HT1080 (cell line): ENCODE data around the gene COL4A2. TPM values are rescaled to one million over a fixed set of nuclear protein-coding genes. Genes with fewer than 3 reads are reported as not detected.

Experiments
- DNase-seq: peaks from one replicate; pipeline ENCODE4 v3.0.0-alpha.2; 2015; ENCODE audit warnings: low read depth
- total RNA-seq: library from RNA; depleted of rRNA; stranded (reverse); fragments of >200 nt; shearing (Covaris generic); gene quantifications from 2 replicates; pipeline ENCODE4 v1.2.3, GENCODE V29; 2014

COL4A2 gene
- total RNA-seq, 1 experiment from 2014 or later: 219 TPM

GRCh38 chr13:110353339-110353977 is 46.4 kb downstream of the COL4A2 start:
- DNase-seq: no peak

GRCh38 chr13:110354123-110354627 is 47.1 kb downstream of the COL4A2 start:
- no peak for DNase-seq

- no peak for DNase-seq
Measured at GRCh38 chr13:110354715-110355473, 47.8 kb downstream of the COL4A2 start.

GRCh38 chr13:110356362-110356761 is 49.3 kb downstream of the COL4A2 start:
- DNase-seq: no peak

- no peak for DNase-seq
Measured at GRCh38 chr13:110358381-110358780, 51.3 kb downstream of the COL4A2 start.

DNA sequence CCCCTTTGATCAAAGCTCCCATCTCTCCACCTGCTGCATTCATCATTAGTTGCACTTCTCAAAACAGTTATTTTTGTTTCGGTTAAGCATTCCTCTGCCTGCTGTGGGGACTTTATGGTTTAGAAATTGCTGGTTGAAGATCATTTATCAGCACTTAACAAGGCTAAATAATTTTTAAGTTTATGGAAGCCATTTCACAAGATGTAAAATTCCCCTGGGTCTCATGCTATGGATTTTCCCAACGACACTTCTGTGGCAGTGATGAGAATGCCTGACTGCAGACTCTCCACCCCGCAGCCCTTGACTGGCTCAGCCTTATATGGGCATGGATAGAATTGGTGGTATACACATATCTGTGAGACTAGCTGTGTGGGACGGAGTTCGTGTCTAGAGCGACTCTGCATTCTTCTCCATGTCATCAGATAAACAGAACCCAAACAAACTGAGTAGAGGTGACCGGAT is 52.8 kb downstream of the COL4A2 start:
- no peak for DNase-seq

GRCh38 chr13:110360598-110360997 is 53.5 kb downstream of the COL4A2 start:
- DNase-seq: no peak

DNA sequence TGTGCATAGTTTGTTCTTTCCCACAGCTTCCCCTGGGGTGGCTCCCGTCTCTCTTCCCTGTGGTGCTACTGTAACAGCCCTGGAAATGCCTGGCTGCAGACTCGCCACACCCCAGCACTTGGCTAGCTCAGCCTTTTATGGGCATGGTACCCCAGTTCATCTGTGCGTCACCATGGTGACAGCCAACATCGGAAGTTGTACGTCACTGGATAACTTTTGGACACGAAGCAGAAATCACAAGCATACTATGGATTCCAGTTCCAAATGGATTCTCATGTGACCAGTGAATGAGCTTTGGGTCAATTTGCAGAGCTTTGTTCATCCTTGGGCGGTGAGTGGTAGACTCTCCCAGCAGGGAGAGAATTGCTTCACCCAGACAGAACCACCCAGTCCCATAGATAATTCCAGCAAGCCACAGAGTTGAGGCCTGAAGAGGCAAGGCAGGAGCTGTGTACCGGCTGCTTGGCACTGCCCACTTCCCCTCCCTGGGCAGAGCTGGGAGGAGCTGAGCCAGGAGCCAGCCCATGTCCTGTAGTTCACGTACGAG is 54.4 kb downstream of the COL4A2 start:
- DNase-seq: no peak

GRCh38 chr13:110363010-110363409 is 55.9 kb downstream of the COL4A2 start:
- no peak for DNase-seq

DNA sequence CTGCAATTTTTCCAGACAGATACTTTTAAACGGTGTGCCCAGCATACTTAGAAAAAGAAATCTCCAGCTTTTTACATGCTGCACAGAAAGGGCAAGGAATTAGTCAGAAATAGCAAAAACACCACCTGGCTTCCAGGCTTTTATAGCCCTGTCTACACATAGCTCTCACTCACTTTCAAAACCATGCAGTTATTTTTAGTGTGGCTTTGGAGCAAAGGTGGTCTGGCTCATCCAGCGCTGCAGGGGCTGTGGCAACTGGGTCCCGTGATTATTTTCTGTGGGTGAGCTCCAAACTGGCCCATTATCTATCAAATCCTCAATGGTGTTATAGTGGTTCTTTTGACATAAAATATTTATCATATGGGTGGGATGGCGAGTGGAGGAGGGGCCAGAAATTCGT is 57.0 kb downstream of the COL4A2 start:
- no peak for DNase-seq

- DNase-seq: no peak
Measured at GRCh38 chr13:110365876-110366275, 58.8 kb downstream of the COL4A2 start.

DNA sequence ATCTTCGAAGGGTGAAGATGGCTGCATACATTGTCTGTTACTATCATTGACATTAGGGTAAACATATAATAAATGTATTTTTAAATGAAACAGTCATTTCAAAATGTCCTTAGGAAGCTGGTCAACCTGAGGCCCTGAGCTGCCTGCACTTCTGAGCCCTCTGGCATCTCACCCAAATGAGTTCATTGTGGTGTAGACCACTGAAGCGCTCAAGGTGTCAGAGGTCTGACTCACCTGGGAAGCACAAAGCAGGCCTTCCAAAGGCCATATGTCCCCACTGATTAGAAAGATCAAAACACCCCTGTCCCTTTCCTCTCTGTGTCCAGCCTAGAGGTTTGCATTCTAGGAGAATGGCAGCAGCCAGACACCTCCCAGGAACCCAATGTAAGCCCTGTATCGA is 59.6 kb downstream of the COL4A2 start:
- DNase-seq: no peak

DNA sequence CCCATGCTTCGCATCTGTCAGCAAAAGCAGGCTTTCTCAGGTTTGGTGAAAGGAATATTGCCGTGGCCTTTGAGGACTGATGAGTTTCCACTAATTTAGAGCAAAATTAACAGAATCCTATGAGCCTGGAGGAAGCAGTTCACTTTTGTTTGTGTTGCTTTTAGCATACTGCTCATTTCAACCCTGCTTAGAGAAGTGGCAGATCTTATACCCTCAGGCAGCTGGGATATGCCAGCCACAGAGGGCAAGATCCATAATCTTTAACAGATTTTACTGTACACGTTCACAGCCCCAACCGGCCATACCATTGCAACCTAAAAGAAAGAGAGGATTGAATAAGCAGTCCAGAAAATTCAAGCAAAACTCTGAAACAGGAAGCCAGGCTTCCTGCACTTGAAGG is 60.5 kb downstream of the COL4A2 start:
- no peak for DNase-seq

GRCh38 chr13:110368408-110368807 is 61.3 kb downstream of the COL4A2 start:
- no peak for DNase-seq

DNA sequence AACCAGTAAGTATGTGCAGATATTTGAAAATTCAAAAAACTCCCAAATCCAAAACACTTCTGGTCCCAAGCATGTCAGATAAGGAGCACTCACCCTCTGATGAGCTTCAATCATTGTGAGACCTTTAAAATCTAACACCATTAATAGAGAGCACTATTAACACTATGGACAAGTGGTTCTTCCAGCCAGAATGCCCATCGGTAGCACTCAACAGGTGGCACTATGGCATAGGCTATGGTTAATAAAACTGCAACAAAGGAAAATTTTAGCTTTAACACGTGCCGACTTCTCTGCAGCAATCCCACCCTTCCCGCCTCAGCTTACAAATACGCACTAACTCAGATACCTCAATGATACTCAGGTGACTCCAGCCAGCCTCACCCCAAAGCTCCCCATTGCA is 62.3 kb downstream of the COL4A2 start:
- DNase-seq: no peak

DNA sequence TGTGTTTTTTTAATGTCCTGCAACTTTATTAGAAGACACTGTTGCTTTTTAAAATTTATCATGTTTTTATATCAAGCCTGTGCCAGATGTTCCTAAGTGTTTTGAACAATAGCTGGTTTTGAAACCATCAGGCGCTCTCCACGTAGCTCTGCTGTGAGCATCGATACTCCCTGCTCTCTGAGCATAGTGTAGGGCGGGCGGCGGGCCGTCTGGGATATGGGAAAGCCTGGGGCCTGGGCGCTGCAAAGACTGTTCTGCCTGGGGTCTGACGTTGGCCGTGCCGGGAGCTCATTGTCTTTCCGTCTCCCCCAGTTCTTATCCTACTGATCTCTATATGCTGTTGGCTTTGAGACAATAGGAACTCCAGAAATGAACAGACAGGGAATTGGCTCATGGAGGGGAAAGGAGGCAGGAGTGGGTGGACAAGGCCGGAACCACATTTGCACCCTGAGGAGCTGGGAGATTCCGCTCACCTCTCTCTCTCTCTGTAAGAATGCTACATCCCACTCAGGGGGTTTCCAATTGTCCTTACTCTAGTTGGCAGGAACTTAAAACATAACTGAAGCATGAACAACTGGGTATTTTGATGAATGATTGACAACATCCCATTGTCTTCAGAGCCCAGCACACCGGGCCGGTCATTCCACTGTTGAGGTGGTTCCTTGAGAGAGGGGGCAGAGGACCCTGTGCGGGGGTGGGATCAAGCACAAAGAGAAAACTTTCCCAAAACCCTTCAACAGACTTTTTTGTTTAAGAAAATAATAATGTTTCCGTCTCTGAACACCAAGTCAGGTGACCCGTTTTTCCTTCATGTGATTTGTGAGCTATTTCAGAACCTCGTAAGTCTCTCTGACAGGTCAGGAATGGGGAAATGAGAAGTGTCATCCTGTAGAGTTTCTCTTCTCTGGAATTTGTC is 64.7 kb downstream of the COL4A2 start:
- DNase-seq: no peak

- no peak for DNase-seq
Measured at GRCh38 chr13:110372676-110373075, 65.6 kb downstream of the COL4A2 start.

GRCh38 chr13:110373617-110374016 is 66.5 kb downstream of the COL4A2 start:
- DNase-seq: no peak

GRCh38 chr13:110374431-110375370 is 67.6 kb downstream of the COL4A2 start:
- DNase-seq: no peak

GRCh38 chr13:110376120-110376519 is 69.0 kb downstream of the COL4A2 start:
- no peak for DNase-seq
